ENCODE data around the gene RBPJL. TPM values are rescaled to one million over a fixed set of nuclear protein-coding genes. Genes with fewer than 3 reads are reported as not detected.

Gene RBPJL
- total and polyA plus RNA-seq, 2 of the 8 experiments (the other 6 are each of a cell fraction or from before 2014, with no cell fraction given), result 0.67 to 1.3 TPM

DNA sequence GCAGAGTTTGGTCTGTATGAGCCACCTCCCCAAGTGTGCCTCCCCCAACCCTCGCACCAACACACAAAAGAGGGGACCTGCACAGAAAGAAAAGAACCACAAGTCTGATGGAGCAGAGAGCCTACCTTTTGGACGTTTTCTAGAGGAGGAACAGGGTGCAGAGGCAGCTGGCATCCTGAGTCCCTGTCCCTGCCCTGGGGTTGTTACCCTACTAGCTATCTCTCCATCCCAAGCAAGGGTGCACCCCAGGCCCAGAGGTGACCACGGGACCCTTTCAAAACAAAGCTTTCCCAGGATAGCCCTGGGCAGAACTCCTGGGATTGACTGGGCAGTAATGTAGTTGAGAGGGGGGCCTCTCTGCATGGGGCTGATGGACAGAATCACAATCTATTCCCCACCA is 11.2 kb downstream of the RBPJL start:
- no peak overlapping the region for H3K9ac ChIP-seq (replicated peaks in 1 of 4; ENCODE audit: extremely low read depth in 1 of 4, low read depth in 3 of 4, low read length in 3 of 4)
- no peaks in the 10 kb centered on the region for H3K36me3 ChIP-seq (ENCODE audit: control insufficient read depth in 2 of 4, insufficient read depth in 4 of 4, low read length in 3 of 4)
- no peak overlapping the region; the same call in 1 of the 2 replicates for H2BK12ac ChIP-seq (ENCODE audit: low read depth, low read length)
- POLR2A ChIA-PET (ENCODE audit: partially characterized antibody), result interaction anchor here (1.3 to 1.7 kb wide), 4 partner anchors 17 to 45 kb away, joined by 3 to 4 read pairs (median 3); partner anchors contain the start of genes SDC4 and SYS1
- H4K5ac ChIP-seq (ENCODE audit: insufficient read length, low read depth, low read length), result no peak overlapping the region
- H3K9me3 ChIP-seq (ENCODE audit: insufficient read depth in 2 of 2, low read depth in 1 of 2, low read length in 1 of 2), result no peaks in the 10 kb centered on the region
- CTCF ChIA-PET (ENCODE audit: partially characterized antibody), result interaction anchor here (0.7 to 13.3 kb wide), 29 partner anchors 9 to 457 kb away, joined by 3 to 156 read pairs (median 10); partner anchors contain the start of genes MATN4, SDC4, SYS1 and TP53TG5
- H2BK20ac ChIP-seq (ENCODE audit: low read length), result no peak overlapping the region
- no peak overlapping the region for H3K4me2 ChIP-seq (ENCODE audit: insufficient read depth in 1 of 2, low read depth in 2 of 2, low read length in 2 of 2)
- H3K14ac ChIP-seq (ENCODE audit: insufficient read length), result no peak overlapping the region
- 64% methylated on average over 3 of the region's 3 CpGs; no CpG with 5 or more reads in 1 of the 2 experiments for WGBS, 2 experiments (ENCODE audit: extremely low coverage in 1 of 2, insufficient coverage in 1 of 2, insufficient read length in 1 of 2, insufficient replicate concordance in 2 of 2, low coverage in 1 of 2, low lambda C conversion rate in 2 of 2, missing lambda C conversion rate in 1 of 2)
- H3K27ac ChIP-seq (ENCODE audit: low read depth, low read length), result no peak overlapping the region
- DNase-seq (ENCODE audit: low read depth in 1 of 2, low spot score in 2 of 2) (no peak), FAIRE-seq (no peak)
- H3K56ac ChIP-seq (replicated peaks; ENCODE audit: insufficient read length, low read depth, low read length), result no peak overlapping the region
- no peaks in the 10 kb centered on the region for H4K20me1 ChIP-seq (replicated peaks in 1 of 2; ENCODE audit: control insufficient read depth in 1 of 2, insufficient read depth in 2 of 2, low read length in 2 of 2)
- no peaks in the 10 kb centered on the region for H3K79me1 ChIP-seq (ENCODE audit: low read depth, low read length)
- H3K18ac ChIP-seq (ENCODE audit: extremely low read depth, low read length), result no peak overlapping the region
- H2BK15ac ChIP-seq (ENCODE audit: low read length), result no peak overlapping the region
- no peak overlapping the region for H4K91ac ChIP-seq (replicated peaks; ENCODE audit: insufficient read length, low read length)
- peaks cover 0 to 3% (median 0%) of the 10 kb centered on the region in 4 experiments; a peak in 1 of 7 replicates for H3K27me3 ChIP-seq (replicated peaks in 1 of 4; ENCODE audit: control insufficient read depth in 3 of 4, extremely low read depth in 1 of 4, insufficient read depth in 3 of 4, low read length in 3 of 4)
- H3K4me1 ChIP-seq (replicated peaks in 1 of 4; ENCODE audit: control insufficient read depth in 3 of 4, insufficient read depth in 4 of 4, low read length in 3 of 4), result no peaks in the 10 kb centered on the region
- no peak overlapping the region for H2AFZ ChIP-seq (ENCODE audit: low read length)
- H2BK5ac ChIP-seq (ENCODE audit: low read depth, low read length), result no peak overlapping the region
- H4K8ac ChIP-seq (ENCODE audit: extremely low read depth, insufficient read depth, low read length), result no peak overlapping the region
- H3K4ac ChIP-seq (replicated peaks; ENCODE audit: insufficient read length, low read depth, low read length), result no peak overlapping the region
- H3K23me2 ChIP-seq (ENCODE audit: low read depth, low read length), result peaks cover 4% of the 10 kb centered on the region; the same call in 1 of the 2 replicates
- H2AK5ac ChIP-seq (ENCODE audit: low read depth, low read length), result no peak overlapping the region
- H3K23ac ChIP-seq (ENCODE audit: insufficient read length), result no peak overlapping the region
- H3K4me3 ChIP-seq (ENCODE audit: extremely low read depth in 1 of 4, insufficient read depth in 2 of 4, low read depth in 3 of 4, low read length in 4 of 4), result no peak overlapping the region
- H3K79me2 ChIP-seq (ENCODE audit: control insufficient read depth in 1 of 2, insufficient read depth in 2 of 2, low read length in 2 of 2), result no peaks in the 10 kb centered on the region
- no peak overlapping the region for H2BK120ac ChIP-seq (replicated peaks; ENCODE audit: low read depth, low read length)
- no peak for TF ChIP-seq EP300 (IDR thresholded peaks at IDR 0.05; ENCODE audit: borderline replicate concordance in 1 of 2, low read depth in 2 of 2, low read length in 2 of 2)
- TF ChIP-seq, protein P1, sequence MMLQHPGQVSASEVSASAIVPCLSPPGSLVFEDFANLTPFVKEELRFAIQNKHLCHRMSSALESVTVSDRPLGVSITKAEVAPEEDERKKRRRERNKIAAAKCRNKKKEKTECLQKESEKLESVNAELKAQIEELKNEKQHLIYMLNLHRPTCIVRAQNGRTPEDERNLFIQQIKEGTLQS (IDR thresholded peaks at IDR 0.05; ENCODE audit: insufficient read depth, low read depth, low read length), result no peak
- TF ChIP-seq HDAC2 (IDR thresholded peaks at IDR 0.05; ENCODE audit: borderline replicate concordance in 1 of 2, low read depth in 2 of 2, low read length in 2 of 2), result no peak
- TF ChIP-seq RAD21 (IDR thresholded peaks at IDR 0.05 in 1 of 2, conservative IDR thresholded peaks at IDR 0.05 in 1 of 2; ENCODE audit: low read depth in 2 of 2, low read length in 2 of 2), result no peak
- TF ChIP-seq KDM1A (IDR thresholded peaks at IDR 0.05; ENCODE audit: borderline replicate concordance, low read length), result no peak
- no peak for TF ChIP-seq TBP (IDR thresholded peaks at IDR 0.05; ENCODE audit: low read depth, low read length)
- no peak for TF ChIP-seq FOSL1 (IDR thresholded peaks at IDR 0.05; ENCODE audit: insufficient read depth, low read depth, low read length)
- TF ChIP-seq TAF1 (IDR thresholded peaks at IDR 0.05; ENCODE audit: low read depth, low read length), result no peak
- no peak for TF ChIP-seq RBBP5 (IDR thresholded peaks at IDR 0.05; ENCODE audit: borderline replicate concordance, low read depth, low read length)
- no peak for TF ChIP-seq BACH1 (IDR thresholded peaks at IDR 0.05; ENCODE audit: low read length)
- no peak for TF ChIP-seq TEAD4 (IDR thresholded peaks at IDR 0.05; ENCODE audit: low read depth, low read length)
- no peak for TF ChIP-seq SRF (IDR thresholded peaks at IDR 0.05; ENCODE audit: low read depth, low read length)
- no peak for TF ChIP-seq POU5F1 (IDR thresholded peaks at IDR 0.05; ENCODE audit: low read depth, low read length)
